Panc1 (cell line): ENCODE results near the gene THAP8. TPM values are rescaled to one million over a fixed set of nuclear protein-coding genes. Genes with fewer than 3 reads are reported as not detected.

Experiments used
- ATAC-seq: fragments of 200-7000 bp; cut with Tn5 transposase; 2 replicates; pipeline ENCODE4 v1.9.1; 2020; ENCODE audit warnings: mild to moderate bottlenecking, moderate library complexity
- BruUV-seq: library from RNA; stranded (reverse); fragments of 400-500 nt; replicated peaks from 2 replicates; lab custom pipeline; 2021; lab: Mats Ljungman, UMichigan
- CTCF ChIA-PET: fragments of 300-600 bp; sonication (Branson Sonifier 250); formaldehyde crosslinking; loops from one replicate; lab custom pipeline; 2022; ENCODE audit warnings: antibody characterized with exemption; lab: Charles Lee
- POLR2A ChIA-PET: fragments of 300-600 bp; sonication (Branson Sonifier 250); formaldehyde crosslinking; loops from one replicate; lab custom pipeline; 2022; ENCODE audit warnings: antibody characterized with exemption; lab: Charles Lee
- DNase-seq: peaks from one replicate; pipeline ENCODE4 v3.0.0-alpha.2; 2010; ENCODE audit warnings: low read depth, low spot score
- H3K27ac ChIP-seq: 2 replicates; pipeline ENCODE4 v1.5.1; 2011; ENCODE audit warnings: mild to moderate bottlenecking, low read length, inconsistent platforms
- H3K27me3 ChIP-seq: fragments of 200-500 bp; sonication (Bioruptor generic); 2 replicates; pipeline ENCODE4 v1.6.0; 2014; ENCODE audit warnings: low read length, inconsistent platforms; ENCODE audit not compliant: control insufficient read depth, insufficient read depth
- H3K36me3 ChIP-seq: fragments of 200-500 bp; sonication (Bioruptor generic); 2 replicates; pipeline ENCODE4 v1.5.1; 2014; ENCODE audit warnings: inconsistent platforms, mild to moderate bottlenecking, low read length, moderate library complexity; ENCODE audit not compliant: control insufficient read depth, insufficient read depth
- H3K4me1 ChIP-seq: 2 replicates; pipeline ENCODE4 v1.5.1; 2011; ENCODE audit warnings: inconsistent platforms, mild to moderate bottlenecking, low read length, moderate library complexity; ENCODE audit not compliant: control insufficient read depth, insufficient read depth
- H3K4me3 ChIP-seq, 2 experiments: 2 replicates each; pipeline ENCODE4 v1.5.1; 2011 to 2012; ENCODE audit warnings: low read depth in 2 of 2, low read length in 2 of 2, mild to moderate bottlenecking in 2 of 2, inconsistent platforms in 1 of 2, moderate library complexity in 1 of 2
- H3K9me3 ChIP-seq: fragments of 200-500 bp; sonication (Bioruptor generic); 2 replicates; pipeline ENCODE4 v1.5.1; 2014; ENCODE audit warnings: low read depth, mild to moderate bottlenecking, inconsistent platforms, low read length, moderate library complexity; ENCODE audit not compliant: control insufficient read depth, insufficient read depth
- POLR2AphosphoS5 ChIP-seq: IDR thresholded peaks from 2 replicates; pipeline ENCODE4 v1.6.1; 2012; ENCODE audit warnings: mild to moderate bottlenecking, low read depth, low read length, moderate library complexity
- REST ChIP-seq, 2 experiments: IDR thresholded peaks; 2 replicates each; pipeline ENCODE4 v1.6.1; 2011 to 2012; ENCODE audit warnings: low read depth in 2 of 2, control low read depth in 1 of 2, low read length in 1 of 2, mild to moderate bottlenecking in 1 of 2, moderate library complexity in 1 of 2; ENCODE audit not compliant: insufficient read depth in 1 of 2
- SIN3A ChIP-seq: IDR thresholded peaks from 2 replicates; pipeline ENCODE4 v1.6.1; 2012; ENCODE audit warnings: low read depth, mild to moderate bottlenecking, low read length, moderate library complexity, borderline replicate concordance; ENCODE audit not compliant: insufficient read depth
- TCF7L2 ChIP-seq: IDR thresholded peaks from 2 replicates; pipeline ENCODE4 v1.6.1; 2011; ENCODE audit warnings: mild to moderate bottlenecking, low read depth, low read length, inconsistent platforms
- in situ Hi-C: cut with HindIII; loops from 2 replicates; pipeline ENCODE4 v1.10.0; 2016; ENCODE audit warnings: low sequenced_read_pairs, low pct_unique_long_range_greater_than_20kb
- intact Hi-C: fragments of 100-400 bp; cut with micrococcal nuclease; formaldehyde crosslinking; loops from one replicate; pipeline ENCODE4 v1.10.0; 2022; ENCODE audit not compliant: unreplicated experiment
- total RNA-seq: library from RNA; stranded (reverse); gene quantifications from one replicate; pipeline ENCODE4 v1.2.1, GENCODE V29; 2021; ENCODE audit not compliant: unreplicated experiment
- TF ChIP-seq, protein P1 (sequence below): fragments of 450-650 bp; IDR thresholded peaks from 2 replicates; pipeline ENCODE4 v1.5.1; 2017; ENCODE audit warnings: mild to moderate bottlenecking

Gene THAP8
- total RNA-seq, 1 experiment from 2014 or later: 9.6 TPM

GRCh38 chr19:36101550-36102327 is 47.7 kb upstream of the THAP8 start:
- intact Hi-C loops (no loop called here), in situ Hi-C loops (no loop called here)
- Histone ChIP-seq H3K9me3 (no peaks in the 10 kb centered on the region), H3K27me3 (no peaks in the 10 kb centered on the region), H3K4me1 (no peaks in the 10 kb centered on the region), H3K27ac (no peak overlapping the region), H3K4me3 (no peak overlapping the region), H3K36me3 (peaks cover 8% of the 10 kb centered on the region)
- no peak for ATAC-seq
- no TSS peak for BruUV-seq
- TF ChIP-seq POLR2AphosphoS5: no peak
- TF ChIP-seq, protein P1, sequence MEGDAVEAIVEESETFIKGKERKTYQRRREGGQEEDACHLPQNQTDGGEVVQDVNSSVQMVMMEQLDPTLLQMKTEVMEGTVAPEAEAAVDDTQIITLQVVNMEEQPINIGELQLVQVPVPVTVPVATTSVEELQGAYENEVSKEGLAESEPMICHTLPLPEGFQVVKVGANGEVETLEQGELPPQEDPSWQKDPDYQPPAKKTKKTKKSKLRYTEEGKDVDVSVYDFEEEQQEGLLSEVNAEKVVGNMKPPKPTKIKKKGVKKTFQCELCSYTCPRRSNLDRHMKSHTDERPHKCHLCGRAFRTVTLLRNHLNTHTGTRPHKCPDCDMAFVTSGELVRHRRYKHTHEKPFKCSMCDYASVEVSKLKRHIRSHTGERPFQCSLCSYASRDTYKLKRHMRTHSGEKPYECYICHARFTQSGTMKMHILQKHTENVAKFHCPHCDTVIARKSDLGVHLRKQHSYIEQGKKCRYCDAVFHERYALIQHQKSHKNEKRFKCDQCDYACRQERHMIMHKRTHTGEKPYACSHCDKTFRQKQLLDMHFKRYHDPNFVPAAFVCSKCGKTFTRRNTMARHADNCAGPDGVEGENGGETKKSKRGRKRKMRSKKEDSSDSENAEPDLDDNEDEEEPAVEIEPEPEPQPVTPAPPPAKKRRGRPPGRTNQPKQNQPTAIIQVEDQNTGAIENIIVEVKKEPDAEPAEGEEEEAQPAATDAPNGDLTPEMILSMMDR: no peak
- TF ChIP-seq TCF7L2: no peak
- TF ChIP-seq REST (IDR thresholded peaks at IDR 0.05; ENCODE audit: insufficient read depth in 1 of 2, low read depth in 2 of 2, low read length in 1 of 2): no peak
- DNase-seq: no peak
- ChIA-PET POLR2A (interaction anchor here (0.6 kb wide), 1 partner anchor 40 kb away, joined by 3 read pairs; no protein-coding TSS in a partner anchor), CTCF (no interaction called here)

DNA sequence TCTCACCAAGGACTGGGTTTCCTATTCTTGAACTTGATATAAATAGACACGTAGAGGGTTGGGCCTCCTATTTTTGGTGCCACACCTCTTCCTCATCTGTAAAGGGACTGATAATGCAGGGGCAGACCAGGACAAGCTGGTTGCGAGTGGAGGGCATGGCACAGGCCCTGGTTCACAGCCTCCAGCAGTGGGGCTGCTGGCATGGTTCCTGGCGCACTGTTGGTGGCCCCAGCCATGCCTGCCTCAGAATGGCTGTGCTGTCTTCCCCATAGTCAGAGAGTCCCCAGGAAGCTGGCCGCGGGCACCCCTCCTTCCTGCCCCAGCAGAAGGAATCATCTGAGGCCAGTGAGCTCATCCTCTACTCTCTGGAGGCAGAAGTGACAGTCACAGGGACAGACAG is 46.4 kb upstream of the THAP8 start:
- Histone ChIP-seq H3K9me3 (no peaks in the 10 kb centered on the region), H3K4me3 (no peak overlapping the region), H3K27ac (no peak overlapping the region), H3K36me3 (peaks cover 14% of the 10 kb centered on the region), H3K27me3 (no peaks in the 10 kb centered on the region), H3K4me1 (no peaks in the 10 kb centered on the region)
- in situ Hi-C loops (no loop called here), intact Hi-C loops (no loop called here)
- no TSS peak for BruUV-seq
- ATAC-seq (no peak), DNase-seq (no peak)
- ChIA-PET POLR2A (no interaction called here), CTCF (interaction anchor here (1.2 kb wide), 1 partner anchor 69 kb away, joined by 5 read pairs; no protein-coding TSS in a partner anchor)
- TF ChIP-seq POLR2AphosphoS5 (no peak), TCF7L2 (no peak), SIN3A (no peak), REST (IDR thresholded peaks at IDR 0.05; ENCODE audit: insufficient read depth in 1 of 2, low read depth in 2 of 2, low read length in 1 of 2) (no peak)
- TF ChIP-seq, protein P1: no peak
